ENCODE results near the gene RMDN2. TPM values are rescaled to one million over a fixed set of nuclear protein-coding genes. Genes with fewer than 3 reads are reported as not detected.
"Not testable (repeated sequence)": the region's sequence is repeated elsewhere in the genome, so short reads cannot be mapped to it uniquely, and the experiment has no call there.

Gene RMDN2
- total RNA-seq, 2 experiments from 2014 or later, result 1.5 to 2.3 TPM

DNA sequence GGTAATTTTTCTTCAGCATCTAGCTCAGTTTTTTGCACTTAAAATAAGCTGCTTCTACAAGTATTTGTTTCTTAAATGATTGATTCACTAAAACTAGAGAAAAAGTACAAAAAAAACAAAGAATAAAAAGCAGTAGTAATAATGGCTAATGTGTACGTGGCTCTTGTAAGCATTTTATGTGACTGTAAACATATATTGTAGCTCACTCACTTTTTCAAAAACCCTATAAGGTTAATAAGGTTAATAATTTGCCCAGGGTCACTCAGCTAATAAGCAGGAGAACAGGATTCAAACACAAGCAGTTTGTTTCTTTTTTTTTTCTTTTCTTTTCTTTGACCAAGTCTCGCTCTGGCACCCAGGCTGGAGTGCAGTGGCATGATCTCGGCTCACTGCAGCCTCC is 67.5 kb downstream of the RMDN2 start:
- CTCF ChIA-PET, result no interaction called here
- H3K9me3 Mint-ChIP-seq, result no peaks in the 10 kb centered on the region
- no peak overlapping the region for H3K27ac Mint-ChIP-seq
- no peak for DNase-seq
- POLR2A ChIA-PET, result no interaction called here
- no peaks in the 10 kb centered on the region for H3K4me1 Mint-ChIP-seq
- no peaks in the 10 kb centered on the region for H3K36me3 Mint-ChIP-seq (ENCODE audit: low read depth)
- no peak overlapping the region for H3K4me3 Mint-ChIP-seq
- no peaks in the 10 kb centered on the region for H3K27me3 Mint-ChIP-seq

DNA sequence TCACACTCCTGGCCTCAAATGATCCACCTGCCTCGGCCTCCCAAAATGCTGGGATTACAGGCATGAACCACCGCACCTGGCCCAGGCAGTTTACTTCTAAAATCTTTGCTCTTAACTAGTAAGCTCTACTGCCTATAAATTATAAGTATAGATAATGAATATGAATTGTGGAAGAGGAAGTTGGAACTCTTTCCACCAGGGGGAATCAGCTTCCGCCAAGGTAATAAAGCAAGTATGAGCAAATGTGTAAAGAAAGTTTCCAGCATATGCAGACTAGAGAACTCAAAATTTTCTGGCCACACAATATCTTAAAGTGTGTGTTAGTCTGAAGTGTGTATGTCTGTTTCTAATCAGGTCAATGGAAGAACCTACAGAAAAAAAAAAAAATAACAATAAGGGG is 68.1 kb downstream of the RMDN2 start:
- Mint-ChIP-seq H3K36me3 (ENCODE audit: low read depth) (no peaks in the 10 kb centered on the region), H3K27ac (no peak overlapping the region), H3K9me3 (no peaks in the 10 kb centered on the region), H3K27me3 (no peaks in the 10 kb centered on the region), H3K4me3 (no peak overlapping the region), H3K4me1 (no peaks in the 10 kb centered on the region)
- ChIA-PET CTCF (interaction anchor here (0.8 kb wide), 1 partner anchor 11 kb away, joined by 3 read pairs; no protein-coding TSS in a partner anchor), POLR2A (no interaction called here)
- no peak for DNase-seq

DNA sequence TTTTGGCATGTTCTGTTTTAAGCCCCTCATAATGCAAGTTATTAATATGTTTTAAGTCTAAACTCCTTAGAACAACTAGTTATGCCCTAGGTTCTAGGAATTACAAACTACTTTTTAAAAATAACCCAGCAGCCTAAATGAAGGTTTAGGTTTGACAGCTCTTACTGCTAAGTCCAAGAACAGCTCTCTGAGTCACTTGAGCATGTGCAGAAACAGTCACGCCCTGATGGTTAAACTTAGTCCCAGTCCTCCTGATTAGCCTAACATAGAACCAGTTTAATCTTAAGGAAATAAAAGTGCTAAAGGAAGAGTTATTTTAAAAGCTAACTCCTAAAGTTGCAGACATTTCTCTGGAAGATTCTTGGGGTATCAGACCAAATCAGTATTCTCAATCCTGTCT is 72.5 kb downstream of the RMDN2 start:
- Mint-ChIP-seq H3K4me3 (no peak overlapping the region), H3K4me1 (no peaks in the 10 kb centered on the region), H3K27me3 (no peaks in the 10 kb centered on the region), H3K36me3 (ENCODE audit: low read depth) (no peaks in the 10 kb centered on the region), H3K9me3 (no peaks in the 10 kb centered on the region), H3K27ac (no peak overlapping the region)
- ChIA-PET POLR2A (no interaction called here), CTCF (no interaction called here)
- DNase-seq, result no peak

DNA sequence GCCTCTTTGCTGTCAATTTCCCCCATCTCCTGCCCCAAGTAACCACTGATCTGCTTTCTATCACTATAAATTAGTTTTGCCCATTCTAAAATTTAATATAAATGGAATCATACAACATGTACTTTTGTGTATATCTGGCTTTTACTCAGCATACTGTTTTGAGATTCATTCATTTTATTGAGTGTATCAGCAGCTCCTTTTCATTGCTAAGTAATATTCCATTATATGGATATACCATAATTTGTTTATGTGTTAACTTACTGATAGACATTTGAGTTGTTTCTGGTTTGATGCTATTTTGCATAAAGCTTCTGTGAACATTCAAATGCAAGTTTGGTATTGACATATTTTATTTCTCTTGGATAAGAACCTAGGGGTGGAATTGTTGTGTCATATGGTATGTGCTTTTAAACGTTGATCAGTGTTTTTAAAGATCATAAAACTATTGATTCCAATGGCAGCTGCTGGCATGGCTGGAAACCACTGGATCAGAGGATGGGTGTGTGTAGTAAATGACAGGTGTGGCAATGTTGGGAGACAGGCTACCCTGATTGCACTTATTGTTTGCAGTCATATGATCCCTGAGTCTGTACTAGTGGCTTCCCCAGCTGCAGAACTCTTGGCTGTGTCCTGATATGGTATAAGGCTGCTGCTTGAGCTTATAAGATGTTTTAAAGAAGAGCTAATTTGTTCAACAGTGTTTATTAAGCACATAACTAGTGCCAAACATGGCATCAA is 75.6 kb downstream of the RMDN2 start:
- ChIA-PET CTCF (interaction anchor here (1.0 kb wide), 1 partner anchor 19 kb away, joined by 3 read pairs; no protein-coding TSS in a partner anchor), POLR2A (no interaction called here)
- no peak overlapping the region for H3K4me3 Mint-ChIP-seq
- H3K27me3 Mint-ChIP-seq, result no peaks in the 10 kb centered on the region
- no peaks in the 10 kb centered on the region for H3K36me3 Mint-ChIP-seq (ENCODE audit: low read depth)
- H3K27ac Mint-ChIP-seq, result no peak overlapping the region
- H3K9me3 Mint-ChIP-seq, result no peaks in the 10 kb centered on the region
- no peaks in the 10 kb centered on the region for H3K4me1 Mint-ChIP-seq
- DNase-seq, result no peak

DNA sequence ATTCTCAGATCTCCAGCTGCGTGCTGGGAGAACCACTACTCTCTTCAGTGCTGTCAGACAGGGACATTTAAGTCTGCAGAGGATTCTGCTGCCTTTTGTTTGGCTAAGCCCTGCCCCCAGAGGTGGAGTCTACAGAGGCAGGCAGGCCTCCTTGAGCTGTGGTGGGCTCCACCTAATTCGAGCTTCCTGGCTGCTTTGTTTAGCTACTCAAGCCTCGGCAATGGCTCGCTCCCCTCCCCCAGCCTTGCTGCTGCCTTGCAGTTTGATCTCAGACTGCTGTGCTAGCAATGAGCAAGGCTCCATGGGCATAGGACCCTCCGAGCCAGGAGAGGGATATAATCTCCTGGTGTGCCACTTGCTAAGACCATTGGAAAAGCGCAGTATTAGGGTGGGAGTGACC is 85.1 kb downstream of the RMDN2 start:
- H3K36me3 Mint-ChIP-seq (ENCODE audit: low read depth); H3K4me1 Mint-ChIP-seq; CTCF ChIA-PET; H3K27ac Mint-ChIP-seq; H3K27me3 Mint-ChIP-seq; H3K9me3 Mint-ChIP-seq; H3K4me3 Mint-ChIP-seq; DNase-seq; POLR2A ChIA-PET: not testable (repeated sequence)

DNA sequence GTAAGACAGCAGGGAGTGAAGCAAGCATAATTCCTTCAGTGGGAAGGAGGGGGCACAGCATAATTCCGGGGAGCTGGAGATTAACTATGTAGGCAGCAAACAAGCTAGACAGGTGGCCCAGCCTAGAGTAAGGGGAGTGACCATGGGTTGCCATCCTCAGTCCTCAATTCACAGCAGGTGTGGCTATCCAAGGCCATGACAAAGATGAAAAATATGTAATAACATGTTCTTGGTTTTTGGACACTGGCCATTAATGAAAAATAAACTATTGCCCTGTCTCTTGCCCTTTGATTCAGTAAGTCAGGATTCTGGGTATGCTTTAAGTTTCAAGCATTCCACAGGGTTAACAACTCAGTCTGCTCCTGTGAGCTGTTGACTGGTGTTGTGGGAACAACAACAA is 85.9 kb downstream of the RMDN2 start:
- POLR2A ChIA-PET, result no interaction called here
- CTCF ChIA-PET, result interaction anchor here (1.0 to 1.1 kb wide), 2 partner anchors 27 to 29 kb away, joined by 3 to 4 read pairs; no protein-coding TSS in a partner anchor
- no peaks in the 10 kb centered on the region for H3K27me3 Mint-ChIP-seq

DNA sequence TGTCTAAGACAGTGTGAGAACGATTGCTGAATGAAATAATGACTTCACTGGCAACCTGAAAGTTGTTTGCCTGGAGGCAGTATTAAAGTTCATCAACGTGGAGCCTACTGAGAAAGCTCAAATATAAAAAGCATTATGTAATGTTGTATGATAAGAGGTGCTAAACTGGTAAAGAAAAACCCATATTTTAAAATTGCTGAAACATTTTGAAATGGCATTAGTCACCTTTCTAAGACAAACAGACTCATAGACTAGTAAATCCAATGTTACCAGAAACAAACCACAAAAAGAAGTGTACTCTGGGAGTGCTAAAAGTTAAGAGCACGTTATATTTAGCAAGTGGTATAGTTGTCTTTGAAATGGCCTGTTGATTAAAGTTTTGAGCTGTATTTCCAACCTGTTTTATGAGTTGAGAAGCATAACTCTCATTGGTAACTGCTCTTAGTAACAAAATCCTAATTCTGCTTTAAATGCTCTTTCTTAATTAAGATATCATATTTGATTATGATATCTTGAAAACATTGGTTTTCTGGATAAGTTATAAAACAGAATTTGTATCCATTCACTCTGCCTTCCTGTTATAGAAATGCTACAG is 88.2 kb downstream of the RMDN2 start:
- no peaks in the 10 kb centered on the region for H3K9me3 Mint-ChIP-seq
- H3K4me3 Mint-ChIP-seq, result no peak overlapping the region
- H3K27ac Mint-ChIP-seq, result no peak overlapping the region
- no peaks in the 10 kb centered on the region for H3K27me3 Mint-ChIP-seq
- ChIA-PET POLR2A (no interaction called here), CTCF (no interaction called here)
- no peaks in the 10 kb centered on the region for H3K36me3 Mint-ChIP-seq (ENCODE audit: low read depth)
- H3K4me1 Mint-ChIP-seq, result no peaks in the 10 kb centered on the region
- DNase-seq, result no peak

More for the DNA sequence above, 85.9 kb downstream of the RMDN2 start:
- Mint-ChIP-seq H3K9me3 (no peaks in the 10 kb centered on the region), H3K36me3 (ENCODE audit: low read depth) (no peaks in the 10 kb centered on the region), H3K27ac (no peak overlapping the region), H3K4me1 (no peaks in the 10 kb centered on the region), H3K4me3 (no peak overlapping the region)
- no peak for DNase-seq

DNA sequence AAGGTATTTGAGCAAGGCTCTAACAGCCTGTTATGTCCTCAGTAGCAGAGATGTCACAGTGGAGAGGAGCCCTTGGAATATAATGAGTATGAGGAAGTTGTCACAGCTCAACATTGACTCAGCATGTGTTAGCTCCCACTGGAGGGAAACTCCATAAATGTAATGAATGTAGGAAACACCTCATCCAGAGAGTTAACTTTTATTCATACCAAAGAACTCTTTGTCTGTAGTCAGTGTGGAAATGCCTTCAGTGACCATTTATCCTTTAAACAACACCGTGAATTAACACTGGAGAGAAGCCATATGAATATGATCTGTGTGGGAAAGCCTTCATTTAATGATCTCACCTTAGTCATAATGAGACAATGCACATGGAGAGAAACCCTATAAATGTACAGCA is 91.1 kb downstream of the RMDN2 start:
- Mint-ChIP-seq H3K27me3 (no peaks in the 10 kb centered on the region), H3K36me3 (ENCODE audit: low read depth) (no peaks in the 10 kb centered on the region), H3K4me3 (no peak overlapping the region), H3K4me1 (no peaks in the 10 kb centered on the region), H3K27ac (no peak overlapping the region), H3K9me3 (no peaks in the 10 kb centered on the region)
- ChIA-PET POLR2A (no interaction called here), CTCF (no interaction called here)
- no peak for DNase-seq

DNA sequence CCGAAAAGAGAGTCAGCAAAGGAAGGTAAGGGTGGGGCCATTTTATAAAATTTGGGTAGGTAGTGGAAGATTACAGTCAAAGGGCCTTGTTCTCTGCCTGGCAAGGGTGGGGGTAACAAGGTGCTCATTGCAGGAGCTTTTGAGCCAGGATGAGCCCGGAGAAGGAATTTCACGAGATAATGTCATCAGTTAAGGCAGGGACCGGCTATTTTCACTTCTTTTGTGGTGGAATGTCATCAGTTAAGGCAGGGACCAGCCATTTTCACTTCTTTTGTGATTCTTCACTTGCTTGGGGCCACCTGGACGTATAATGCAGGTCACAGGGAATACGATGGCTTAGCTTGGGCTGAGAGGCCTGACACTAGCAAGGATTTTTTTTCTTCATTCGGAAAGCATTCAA is 92.7 kb downstream of the RMDN2 start:
- POLR2A ChIA-PET, result no interaction called here
- H3K27ac Mint-ChIP-seq, result no peak overlapping the region
- H3K4me1 Mint-ChIP-seq, result no peaks in the 10 kb centered on the region
- H3K9me3 Mint-ChIP-seq, result no peaks in the 10 kb centered on the region
- no peaks in the 10 kb centered on the region for H3K36me3 Mint-ChIP-seq (ENCODE audit: low read depth)
- no peaks in the 10 kb centered on the region for H3K27me3 Mint-ChIP-seq
- CTCF ChIA-PET, result no interaction called here
- H3K4me3 Mint-ChIP-seq, result no peak overlapping the region
- no peak for DNase-seq

DNA sequence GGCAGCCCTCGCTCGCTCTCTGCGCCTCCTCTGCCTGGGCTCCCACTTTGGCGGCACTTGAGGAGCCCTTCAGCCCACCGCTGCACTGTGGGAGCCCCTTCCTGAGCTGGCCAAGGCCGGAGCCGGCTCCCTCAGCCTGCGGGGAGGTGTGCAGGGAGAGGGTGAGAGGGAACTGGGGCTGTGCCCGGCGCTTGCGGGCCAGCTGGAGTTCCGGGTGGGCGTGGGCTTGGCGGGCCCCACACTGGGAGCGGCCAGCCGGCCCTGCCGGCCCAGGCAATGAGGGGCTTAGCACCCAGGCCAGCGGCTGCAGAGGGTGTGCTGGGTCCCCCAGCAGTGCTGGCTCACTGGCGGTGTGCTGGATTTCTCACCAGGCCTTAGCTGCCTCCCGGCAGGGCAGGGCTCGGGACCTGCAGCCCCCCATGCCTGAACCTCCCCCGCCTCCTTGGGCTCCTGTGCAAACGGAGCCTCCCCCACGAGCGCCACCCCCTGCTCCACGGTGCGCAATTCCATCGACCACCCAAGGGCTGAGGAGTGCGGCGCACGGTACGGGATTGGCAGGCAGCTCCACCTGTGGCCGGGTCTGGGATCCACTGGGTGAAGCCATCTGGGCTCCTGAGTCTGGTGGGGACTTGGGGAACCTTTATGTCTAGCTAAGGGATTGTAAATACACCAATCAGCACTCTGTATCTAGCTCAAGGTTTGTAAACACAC is 95.4 kb downstream of the RMDN2 start:
- H3K4me3 Mint-ChIP-seq; DNase-seq; H3K27ac Mint-ChIP-seq; POLR2A ChIA-PET; H3K9me3 Mint-ChIP-seq; CTCF ChIA-PET; H3K36me3 Mint-ChIP-seq (ENCODE audit: low read depth); H3K4me1 Mint-ChIP-seq: not testable (repeated sequence)
- peaks cover 12% of the 10 kb centered on the region for H3K27me3 Mint-ChIP-seq

DNA sequence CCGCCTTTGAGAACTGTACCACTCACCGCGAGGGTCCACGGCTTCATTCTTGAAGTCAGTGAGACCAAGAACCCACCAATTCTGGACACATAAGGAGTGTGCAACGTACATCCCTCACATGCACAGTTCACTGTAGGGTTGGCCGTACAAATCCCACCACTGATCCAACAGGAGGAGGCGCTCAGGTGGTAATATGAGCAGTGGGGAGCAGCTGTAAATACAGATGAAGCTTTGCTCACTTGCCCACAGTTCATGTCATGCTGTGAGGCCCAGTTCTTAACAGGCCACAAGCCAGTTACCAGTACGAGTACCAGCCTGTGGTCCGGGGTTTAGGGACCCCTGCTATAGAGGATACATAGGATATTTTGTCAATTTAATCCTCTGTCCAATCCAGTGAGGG is 96.5 kb downstream of the RMDN2 start:
- Mint-ChIP-seq H3K4me1 (no peaks in the 10 kb centered on the region), H3K9me3 (no peaks in the 10 kb centered on the region), H3K27ac (no peak overlapping the region), H3K27me3 (peaks cover 17% of the 10 kb centered on the region), H3K4me3 (no peak overlapping the region), H3K36me3 (ENCODE audit: low read depth) (no peaks in the 10 kb centered on the region)
- CTCF ChIA-PET, result no interaction called here
- no peak for DNase-seq
- POLR2A ChIA-PET, result no interaction called here

DNA sequence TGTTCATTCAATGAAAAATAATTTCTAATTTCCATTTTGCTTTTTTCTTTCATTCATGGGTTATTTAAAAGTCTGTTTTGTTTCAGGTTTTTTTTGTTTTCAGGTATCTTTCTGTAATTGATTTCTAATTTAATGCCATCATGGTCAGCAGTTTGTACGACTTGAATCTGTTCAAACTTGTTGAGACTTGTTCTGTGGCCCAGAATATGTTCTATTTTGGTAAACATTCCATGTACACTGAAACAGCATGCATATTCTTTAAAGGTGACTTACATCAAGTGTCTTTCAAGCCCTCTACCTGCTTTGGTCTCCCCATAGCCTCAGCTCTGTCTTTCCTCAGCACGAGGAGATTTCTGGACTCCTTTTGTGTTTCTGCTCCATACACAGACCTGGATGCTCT is 101.8 kb downstream of the RMDN2 start:
- H3K4me3 Mint-ChIP-seq, result no peak overlapping the region
- H3K4me1 Mint-ChIP-seq, result no peaks in the 10 kb centered on the region
- no peak overlapping the region for H3K27ac Mint-ChIP-seq
- H3K27me3 Mint-ChIP-seq, result peaks cover 25% of the 10 kb centered on the region
- ChIA-PET POLR2A (interaction anchor here (1.4 kb wide), 1 partner anchor 11 kb away, joined by 3 read pairs; no protein-coding TSS in a partner anchor), CTCF (interaction anchor here (1.1 kb wide), 1 partner anchor 11 kb away, joined by 3 read pairs; no protein-coding TSS in a partner anchor)
- no peaks in the 10 kb centered on the region for H3K36me3 Mint-ChIP-seq (ENCODE audit: low read depth)
- no peaks in the 10 kb centered on the region for H3K9me3 Mint-ChIP-seq
- DNase-seq, result no peak

DNA sequence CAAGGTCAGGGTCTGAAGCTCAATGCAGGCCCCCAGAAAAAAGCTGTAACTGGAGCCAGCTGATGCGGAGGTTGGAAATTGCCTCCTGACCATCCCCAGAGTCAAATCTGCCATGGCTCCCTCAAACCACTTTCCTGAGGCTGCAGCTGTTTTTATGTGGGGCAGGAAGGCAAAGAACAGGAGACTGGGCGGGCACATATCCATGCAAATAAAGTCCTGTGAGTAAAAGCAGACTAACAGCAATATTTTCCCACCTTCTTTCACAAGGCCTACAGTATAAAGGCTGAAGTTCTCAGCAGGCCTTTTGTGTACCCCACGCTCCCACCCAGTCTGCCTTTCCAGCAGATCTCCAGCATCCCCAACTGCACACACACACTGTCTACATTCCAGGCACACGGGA is 103.7 kb downstream of the RMDN2 start:
- ChIA-PET CTCF (interaction anchor here (0.7 to 0.9 kb wide), 2 partner anchors 87 to 135 kb away, joined by 3 to 4 read pairs; no protein-coding TSS in a partner anchor), POLR2A (no interaction called here)
- Mint-ChIP-seq H3K36me3 (ENCODE audit: low read depth) (no peaks in the 10 kb centered on the region), H3K4me3 (no peak overlapping the region), H3K27me3 (peaks cover 27% of the 10 kb centered on the region), H3K4me1 (no peaks in the 10 kb centered on the region), H3K27ac (no peak overlapping the region), H3K9me3 (no peaks in the 10 kb centered on the region)
- no peak for DNase-seq
